HuH-7.5 (cell line): ENCODE results near the gene RBFOX1.

Source experiments
- DNase-seq: peaks from one replicate; pipeline ENCODE4 v3.0.0; 2011; ENCODE audit warnings: low spot score

Gene RBFOX1

DNA sequence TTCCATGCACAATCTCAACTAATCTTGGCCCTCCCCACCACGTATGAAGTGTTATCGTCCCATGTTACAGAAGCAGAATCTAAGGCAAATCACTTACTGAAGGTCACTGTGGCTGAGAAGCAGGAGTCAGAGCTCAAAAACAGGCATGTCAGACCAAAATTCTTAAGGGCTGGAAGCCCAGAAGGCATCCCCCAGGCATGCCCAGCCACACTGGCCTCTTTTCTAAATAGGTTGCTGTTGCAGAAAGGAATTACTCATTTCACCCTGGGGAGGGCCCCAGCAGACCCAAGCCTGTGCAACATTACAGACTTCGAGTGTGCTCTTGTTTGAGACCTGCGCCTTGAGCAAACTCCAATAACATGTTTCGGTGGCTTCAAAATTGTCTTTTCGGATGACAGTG is 194.1 kb downstream of the RBFOX1 start:
- no peak for DNase-seq

DNA sequence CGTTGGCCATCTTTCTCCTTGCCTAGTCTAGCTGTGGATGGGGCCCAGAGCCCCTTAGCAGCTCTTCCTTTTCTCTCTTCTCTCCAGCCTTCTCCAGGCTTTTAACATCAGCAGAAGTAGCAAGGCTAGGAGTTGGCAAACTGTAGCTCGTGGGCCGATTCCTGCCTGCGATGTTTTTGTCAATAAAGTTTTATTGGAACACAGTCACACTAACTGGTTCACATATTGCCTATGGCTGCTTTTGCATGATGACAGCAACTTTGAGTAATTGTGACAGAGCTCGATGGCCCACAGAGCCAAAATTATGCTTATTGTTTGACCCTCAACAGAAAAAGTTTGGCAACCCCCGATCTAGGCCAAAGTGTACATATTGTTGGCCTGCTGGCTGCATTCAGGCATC is 199.9 kb downstream of the RBFOX1 start:
- no peak for DNase-seq

DNA sequence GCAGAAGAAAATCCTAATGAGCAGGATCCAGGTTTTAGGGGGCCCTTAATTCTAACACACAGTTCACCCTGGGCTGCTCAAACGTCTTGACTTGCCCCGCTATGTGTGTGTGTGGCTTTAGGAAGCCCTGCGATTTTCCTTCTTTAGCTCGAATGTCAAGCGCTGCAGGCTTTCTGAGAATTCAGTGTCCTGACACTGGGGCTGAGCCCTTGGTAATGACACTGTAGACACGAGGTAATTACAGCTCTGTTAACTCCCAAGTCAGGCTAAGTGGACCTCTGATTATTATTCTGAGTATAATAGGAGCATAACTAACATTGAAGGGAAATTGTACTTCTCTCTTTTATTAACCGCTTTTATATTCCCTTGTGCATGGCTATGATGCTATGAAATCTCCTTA is 202.1 kb downstream of the RBFOX1 start:
- no peak for DNase-seq

DNA sequence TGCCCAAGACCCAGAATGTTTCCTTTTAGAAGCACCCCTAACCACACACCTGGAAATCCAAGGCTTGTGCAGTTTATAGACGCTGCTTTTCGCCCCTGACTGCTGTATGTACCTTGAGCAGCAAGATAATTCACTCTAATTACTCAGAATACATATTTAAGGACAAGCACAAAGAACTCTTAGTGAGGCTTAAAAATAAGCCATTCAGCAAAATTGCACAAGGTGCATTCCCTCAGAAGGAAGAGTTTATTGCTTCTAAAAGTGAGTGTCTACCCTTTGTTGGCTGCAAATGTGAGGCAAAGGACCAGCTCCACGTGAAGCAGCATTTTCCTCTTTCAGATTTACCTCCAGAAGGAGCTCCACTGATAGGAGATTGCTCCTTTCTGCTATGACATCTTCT is 208.4 kb downstream of the RBFOX1 start:
- no peak for DNase-seq

DNA sequence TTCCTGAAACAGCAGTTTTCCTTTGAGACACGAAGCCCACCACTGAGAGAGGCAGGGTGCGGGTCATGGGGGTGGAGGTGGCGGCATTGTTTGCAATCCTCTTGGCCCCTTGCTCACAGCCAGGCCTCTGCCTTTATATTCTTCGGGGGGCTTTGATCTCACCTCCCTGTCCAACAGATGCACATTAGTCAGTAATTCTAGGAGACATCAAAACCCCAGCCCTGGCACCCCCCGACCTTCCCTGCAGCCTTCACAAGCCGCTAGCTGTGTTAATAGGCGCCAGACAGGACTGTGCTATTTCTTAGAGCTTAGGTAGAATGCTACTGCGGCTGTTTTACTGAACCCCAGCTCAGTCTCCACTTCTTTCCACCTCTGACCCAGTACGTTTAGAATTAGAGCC is 212.6 kb downstream of the RBFOX1 start:
- no peak for DNase-seq

DNA sequence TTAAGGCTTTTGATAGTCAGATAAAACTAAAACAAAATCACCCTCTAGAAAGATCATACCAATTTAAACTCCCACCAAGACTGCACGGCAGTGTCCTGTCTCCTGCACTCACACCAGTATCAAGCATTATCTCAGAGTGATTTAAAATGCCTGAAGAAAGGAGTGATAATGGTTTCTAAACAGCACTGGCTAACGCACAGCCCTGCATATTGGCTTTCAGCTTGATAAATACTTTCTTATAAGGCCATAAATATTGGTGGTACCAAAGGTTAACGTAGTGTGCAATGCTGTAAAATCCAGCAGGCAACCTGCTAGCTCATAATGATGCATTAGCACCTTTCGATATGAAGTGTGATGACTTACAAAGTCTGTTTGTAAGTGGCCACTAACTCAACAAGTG is 214.3 kb downstream of the RBFOX1 start:
- no peak for DNase-seq

DNA sequence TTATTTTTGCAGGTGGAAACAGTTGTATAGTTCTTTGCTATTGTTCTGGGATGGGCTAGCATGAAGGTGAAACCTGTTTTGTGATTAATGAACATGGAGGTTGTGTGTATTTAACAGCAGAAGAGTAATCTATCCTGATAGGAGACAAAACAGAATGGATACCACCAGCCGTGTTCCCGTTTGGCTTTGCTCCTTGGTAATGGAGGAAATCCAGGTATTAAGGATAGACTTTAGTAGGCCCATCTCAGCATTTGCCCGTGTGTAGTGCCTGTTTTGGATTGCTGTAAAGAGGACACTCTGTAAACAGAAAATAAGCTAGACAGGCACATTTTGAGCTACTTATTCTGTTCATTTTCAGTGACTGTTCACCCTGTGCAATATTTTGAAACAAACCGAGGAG is 215.1 kb downstream of the RBFOX1 start:
- no peak for DNase-seq

DNA sequence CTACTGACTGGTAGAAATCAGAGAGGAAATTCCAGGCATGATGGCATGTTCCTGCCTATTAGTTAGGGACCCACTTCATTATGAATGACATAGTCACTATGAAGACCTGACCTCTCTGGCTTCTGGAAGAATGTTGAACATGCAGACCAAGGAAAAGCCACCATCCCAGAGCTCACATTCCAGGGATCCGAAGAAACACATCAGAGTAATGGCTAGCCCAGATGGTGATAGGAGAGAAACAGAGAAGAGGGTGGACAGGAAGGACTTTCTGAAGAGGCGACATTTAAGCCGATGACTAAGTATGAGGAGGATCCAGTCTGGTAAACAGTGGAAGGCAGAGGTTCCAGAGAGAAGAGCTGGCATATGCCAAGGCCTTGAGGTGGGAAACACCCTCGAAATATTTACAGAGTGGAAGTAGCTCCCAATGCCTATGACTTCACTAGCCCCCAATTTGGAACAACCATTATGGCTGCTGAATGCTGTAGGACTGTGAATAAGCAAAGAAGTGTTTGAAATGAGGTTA is 216.2 kb downstream of the RBFOX1 start:
- DNase-seq: no peak

DNA sequence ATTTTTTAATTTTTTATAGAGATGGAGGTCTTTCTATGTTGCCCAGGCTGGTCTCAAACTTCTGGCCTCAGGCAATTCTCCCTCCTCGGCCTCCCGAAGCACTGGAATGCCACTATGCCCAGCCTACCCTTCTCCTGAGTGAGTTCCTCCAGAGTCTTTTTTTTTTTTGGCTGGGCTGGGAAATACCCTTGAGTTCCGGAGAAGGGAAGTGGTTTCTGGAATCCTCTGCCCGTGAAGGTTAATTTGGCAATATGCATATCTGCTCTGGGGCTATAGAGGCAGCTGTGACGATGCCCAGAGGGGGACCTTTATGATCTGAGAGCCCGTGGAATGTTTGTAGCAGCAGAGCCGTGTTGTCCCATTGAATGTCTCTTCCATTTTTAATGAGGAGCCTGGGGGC is 217.5 kb downstream of the RBFOX1 start:
- DNase-seq: no peak

DNA sequence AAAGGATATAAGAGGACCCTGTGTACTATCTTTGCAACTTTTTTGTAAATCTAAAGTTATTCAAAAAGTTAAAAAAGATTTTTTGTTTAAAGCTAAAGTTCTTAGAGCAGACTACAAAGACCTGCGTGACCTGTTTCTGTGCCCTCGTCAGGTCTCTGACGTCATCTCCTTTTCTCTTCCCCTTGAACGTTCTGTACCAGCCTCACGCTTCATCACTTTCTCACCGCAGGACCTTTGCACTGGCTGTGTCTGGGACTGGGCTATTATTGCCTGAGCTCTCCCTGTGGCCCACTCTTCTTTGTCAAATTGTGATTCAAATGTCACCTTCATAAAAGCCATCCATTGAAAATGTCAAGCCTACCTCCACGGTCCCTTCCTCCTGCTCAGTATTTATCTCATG is 222.8 kb downstream of the RBFOX1 start:
- DNase-seq: no peak

DNA sequence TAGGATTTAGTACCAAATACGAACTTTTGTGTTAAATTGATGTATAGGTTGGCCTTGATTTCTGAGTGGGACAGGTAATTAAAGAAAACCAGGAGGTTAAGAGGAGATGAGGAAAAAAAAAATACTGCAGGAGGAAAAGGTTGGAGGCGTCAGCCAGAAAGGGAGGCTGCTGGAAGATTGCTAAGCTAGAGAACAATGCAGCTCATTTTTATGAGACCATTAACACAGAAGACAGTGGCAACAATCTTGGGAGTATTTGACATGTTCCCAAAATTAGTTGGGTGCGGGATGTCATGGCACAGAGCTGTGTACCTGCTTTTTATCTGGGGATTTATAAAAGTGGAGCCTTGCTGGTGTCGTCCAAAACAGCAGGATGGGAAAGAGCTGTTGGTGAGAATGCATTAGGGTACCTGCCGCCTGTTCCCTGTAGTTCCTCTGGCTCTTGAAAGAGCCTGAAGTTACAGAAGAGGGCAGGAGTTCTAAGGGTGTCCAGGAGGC is 229.3 kb downstream of the RBFOX1 start:
- no peak for DNase-seq

DNA sequence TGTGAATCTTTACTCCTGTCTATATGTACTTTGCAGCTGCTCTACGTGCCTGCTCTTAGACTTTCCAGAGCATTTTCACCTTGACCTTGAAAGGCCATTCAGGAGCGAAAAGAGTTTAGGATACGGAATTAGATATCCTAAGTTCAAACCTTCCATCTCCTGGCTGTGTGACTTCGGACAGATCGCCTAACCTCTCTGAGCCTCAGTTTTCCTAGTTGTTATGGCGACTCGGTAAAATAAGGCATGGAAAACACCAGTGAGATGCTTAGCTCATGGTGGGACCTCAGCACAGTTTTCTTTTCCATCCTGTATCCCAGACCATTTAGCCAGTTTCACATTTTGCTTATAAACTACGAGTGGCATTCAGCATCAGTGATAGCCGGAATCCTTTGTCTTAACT is 233.7 kb downstream of the RBFOX1 start:
- no peak for DNase-seq

DNA sequence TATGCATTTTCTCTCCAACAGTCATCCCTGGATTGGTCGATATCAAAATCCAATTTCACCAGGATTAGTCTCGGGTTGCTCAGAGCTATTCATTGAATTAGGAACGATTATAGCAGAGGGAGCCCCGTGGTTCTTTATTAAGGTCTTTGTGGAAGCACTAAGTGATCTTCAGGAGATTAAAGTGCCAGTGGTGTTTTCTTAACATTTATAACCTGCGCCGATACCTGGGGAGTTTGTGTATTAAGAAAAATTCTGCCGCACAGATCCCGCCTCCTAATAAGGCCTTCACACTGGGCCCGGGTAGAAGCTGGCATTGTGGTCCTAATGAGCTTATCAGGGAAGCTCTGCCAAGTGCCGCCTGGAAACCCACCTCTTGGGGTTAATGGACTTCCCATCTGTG is 238.7 kb downstream of the RBFOX1 start:
- DNase-seq: no peak

DNA sequence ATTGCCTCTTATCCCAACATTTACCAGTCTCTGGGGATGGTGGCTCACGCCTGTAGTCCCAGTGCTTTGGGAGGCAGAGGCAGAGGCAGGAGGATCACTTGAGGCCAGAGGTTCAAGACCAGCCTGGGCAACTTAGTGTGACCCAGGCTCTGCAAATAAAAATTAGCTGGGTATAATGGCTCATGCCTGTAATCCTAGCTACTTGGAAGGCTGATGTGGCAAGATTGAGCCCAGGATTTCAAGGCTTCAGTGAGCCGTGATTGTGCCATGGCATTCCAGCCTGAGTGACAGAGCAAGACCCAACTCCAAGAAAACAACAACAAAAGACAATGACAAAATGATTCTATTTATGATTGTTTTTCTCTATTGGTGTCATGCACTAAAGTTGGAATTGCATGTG is 244.9 kb downstream of the RBFOX1 start:
- no peak for DNase-seq

DNA sequence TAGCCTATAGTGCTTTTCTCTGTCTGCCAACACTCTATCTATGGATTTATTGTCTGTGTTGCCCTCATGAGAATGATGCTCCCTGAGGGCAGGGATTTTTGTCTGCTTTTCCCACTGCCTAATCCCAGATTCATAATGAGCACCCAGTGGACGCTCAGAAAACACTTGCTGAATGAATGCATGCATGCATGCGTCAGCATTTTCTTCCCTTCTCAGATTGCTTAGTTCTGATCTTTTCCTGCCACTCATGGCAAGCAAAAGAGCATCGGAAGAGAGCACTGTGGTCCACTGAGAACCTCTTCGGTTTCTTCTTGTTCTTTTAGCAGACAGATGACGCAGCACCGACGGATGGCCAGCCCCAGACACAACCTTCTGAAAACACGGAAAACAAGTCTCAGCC is 246.8 kb downstream of the RBFOX1 start:
- DNase-seq: no peak

DNA sequence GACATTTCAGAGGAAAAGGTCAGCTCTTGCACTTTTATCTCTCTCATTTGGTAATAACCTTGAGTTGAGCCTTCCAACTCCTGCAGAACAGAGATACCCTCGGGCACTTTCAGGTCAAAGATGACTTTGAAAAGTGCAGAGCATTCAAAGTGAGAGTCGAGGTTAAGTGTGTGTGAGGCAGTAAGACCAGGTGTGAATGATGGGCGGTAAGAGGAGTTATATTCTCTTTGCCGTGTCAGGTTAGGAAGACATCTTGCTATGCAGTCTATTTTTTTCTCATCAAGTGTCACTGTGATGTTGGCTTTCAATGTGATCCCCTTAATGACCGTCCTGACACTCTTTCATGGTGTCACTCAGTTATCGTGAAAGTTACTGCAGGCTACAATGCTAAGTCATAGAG is 248.5 kb downstream of the RBFOX1 start:
- no peak for DNase-seq

DNA sequence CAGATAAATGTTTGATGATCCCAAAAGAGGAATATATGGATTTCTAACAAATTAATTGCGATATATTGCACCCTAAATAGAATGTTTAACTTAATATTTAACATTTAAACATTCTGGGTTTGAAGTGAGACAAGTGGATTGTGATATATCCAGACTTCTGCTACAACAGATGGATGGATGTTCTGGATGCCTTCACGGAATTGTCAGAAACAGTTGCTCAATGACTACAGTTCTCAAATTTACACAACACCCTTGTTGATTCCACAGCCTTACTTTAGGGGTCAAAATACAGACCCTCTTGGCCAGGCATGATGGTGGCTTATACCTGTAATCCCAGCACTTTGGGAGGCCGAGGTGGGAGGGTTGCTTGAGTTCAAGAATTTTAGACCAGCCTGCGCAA is 250.8 kb downstream of the RBFOX1 start:
- DNase-seq: no peak

DNA sequence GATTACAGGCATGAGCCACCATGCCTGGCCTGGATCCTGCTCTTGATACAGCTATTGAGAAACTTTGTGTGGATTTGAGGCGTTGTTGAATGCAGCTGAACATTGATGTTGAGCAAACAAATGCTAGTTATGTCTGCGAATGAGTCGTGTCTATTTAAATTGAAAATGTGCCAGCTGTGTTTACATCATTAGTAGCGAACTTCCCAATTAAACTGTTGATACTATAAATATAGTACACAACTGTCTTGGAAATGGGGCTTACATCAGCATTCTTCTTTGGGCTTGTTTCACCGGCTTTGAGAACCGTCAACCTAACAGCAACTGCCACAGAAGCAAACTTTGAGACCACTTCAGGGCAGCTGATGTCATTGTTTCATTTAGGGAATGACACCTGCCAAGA is 251.9 kb downstream of the RBFOX1 start:
- DNase-seq: no peak

DNA sequence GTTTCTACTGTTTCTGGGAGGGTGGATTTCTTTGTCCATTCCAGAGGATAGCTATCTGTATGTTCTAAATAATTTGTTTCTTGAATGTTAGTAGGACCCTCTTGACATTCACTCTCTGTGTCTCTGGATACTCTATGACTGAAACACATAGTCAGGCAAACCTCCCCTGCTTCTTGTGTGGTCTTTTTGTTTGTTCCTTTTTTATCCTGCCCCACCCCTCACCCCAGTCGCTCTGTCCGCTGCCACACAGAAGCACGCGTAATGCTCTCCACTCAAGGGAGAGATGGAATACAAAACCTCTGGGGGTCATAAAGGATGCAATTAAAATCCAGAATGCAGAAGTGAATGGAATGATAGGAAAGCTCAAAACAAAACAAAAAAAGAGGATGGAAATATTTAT is 253.1 kb downstream of the RBFOX1 start:
- no peak for DNase-seq

DNA sequence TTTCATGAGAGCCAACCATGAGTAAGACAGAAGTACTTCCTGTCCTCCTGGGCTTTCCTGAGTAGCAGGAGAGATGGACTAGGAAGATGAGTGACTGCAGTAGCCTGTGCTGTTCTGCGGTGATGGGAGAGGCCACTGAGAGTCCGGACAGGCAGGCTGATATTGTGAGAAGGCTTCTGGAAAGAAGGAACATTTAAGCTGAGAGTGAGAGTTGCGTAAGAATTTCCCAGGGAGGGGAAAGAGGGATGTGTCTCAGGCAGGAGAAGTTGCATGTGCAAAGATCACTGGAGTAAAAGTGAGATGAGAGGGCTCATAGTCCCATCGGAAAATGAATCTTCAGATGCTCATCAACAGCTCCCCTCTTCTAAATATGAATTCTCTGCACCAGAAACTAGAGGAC is 258.3 kb downstream of the RBFOX1 start:
- DNase-seq: no peak

DNA sequence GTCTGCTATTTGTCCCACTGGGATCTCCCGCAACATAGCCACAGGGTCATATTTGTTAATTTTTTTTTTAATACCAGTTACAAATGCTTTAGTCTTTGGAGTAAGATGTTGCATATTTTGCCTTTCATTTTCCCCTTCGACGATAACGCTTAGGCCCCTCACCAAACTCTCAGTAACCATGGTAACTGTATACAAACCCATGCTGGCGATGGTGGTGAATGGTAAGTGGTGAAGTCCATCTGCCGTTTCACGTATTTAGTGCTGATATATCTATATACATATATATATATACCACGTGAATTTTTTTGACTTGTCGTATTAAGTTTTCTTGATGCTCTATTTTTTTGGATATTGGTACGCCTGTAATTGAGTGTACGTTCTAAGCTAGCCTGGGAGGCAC is 263.7 kb downstream of the RBFOX1 start:
- no peak for DNase-seq

DNA sequence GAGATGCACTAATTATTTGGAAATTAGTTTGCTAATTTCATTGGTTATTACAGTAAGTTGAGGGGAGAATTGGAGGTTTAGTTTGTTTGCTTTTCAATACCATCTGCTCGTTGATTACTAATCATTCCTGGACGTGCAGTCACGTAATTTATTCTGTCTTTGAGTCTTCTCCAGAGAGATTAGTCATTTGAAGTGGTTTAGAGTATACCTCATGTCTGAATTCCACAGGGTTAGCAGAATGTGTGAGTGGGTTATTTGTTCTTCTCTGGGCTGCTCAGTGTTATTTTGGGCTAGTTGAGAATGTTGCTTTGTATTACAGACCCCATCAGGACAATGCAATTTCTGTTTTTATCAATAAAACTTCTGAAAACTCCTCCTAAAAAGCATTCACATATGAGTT is 265.0 kb downstream of the RBFOX1 start:
- no peak for DNase-seq

DNA sequence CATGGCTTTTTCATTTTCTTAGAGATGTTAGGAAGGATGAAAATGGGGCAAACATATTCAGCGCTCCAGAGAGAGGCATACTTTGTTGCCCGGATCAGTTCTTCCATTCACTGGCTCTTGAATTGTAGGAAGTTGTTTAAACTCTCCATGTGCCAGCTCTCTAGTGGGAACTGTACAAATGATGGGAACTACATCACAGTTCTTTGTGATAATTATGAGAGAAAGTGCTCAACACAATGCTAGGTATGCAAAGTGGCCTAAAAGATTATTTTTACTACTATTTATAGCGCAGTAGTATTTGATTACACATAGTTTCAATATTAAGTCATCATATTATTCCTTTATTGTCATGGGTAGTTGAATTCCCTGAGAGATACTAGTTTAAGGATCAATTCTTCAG is 268.5 kb downstream of the RBFOX1 start:
- no peak for DNase-seq

DNA sequence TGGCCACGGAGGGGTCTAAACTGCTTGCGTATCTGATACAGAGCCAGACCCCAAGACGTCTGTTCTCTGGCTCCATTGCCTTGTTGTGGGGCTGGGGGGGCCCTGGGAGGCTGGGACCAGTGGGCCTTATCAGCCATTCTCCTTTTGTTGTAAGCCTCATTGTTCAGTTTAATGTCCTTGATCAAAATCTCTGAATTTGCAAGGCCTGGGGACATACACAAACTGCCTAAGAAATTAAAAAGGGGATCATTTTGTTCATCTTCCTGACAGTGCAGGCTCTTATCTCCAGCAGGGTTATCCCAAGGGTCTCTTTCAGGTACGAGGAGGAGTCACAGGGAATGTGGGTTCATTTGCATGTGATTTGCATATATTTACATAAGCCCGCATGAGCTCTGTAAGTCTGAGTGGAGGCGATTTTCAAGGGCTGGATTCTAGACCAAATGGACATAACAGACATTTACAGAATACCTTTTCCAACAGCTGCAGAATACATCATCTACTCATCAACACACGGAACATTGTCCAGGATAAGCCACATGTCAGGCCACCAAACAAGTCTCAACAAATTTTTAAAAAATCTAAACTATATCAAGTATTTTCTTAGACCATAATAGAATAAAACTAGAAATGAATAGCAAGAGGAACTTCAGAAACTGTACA is 269.8 kb downstream of the RBFOX1 start:
- DNase-seq: no peak

DNA sequence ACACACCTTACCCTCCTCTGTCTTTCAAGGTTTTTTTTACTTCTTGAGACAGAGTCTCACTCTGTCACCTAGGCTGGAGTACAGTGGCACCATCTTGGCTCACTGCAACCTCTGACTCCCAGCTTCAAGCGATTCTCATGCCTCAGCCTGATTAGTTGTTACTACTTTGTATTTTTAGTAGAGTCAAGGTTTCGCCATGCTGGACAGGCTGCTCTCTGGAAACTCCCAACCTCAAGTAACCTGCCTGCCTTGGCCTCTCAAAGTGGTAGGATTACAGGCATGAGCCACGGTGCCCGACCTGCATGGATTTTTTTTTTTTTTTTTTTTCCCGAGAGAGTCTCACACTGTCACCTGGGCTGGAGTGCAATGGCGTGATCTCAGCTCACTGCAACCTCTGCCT is 273.2 kb downstream of the RBFOX1 start:
- no peak for DNase-seq
